ENCODE measurements around the gene OPA3.

DNA sequence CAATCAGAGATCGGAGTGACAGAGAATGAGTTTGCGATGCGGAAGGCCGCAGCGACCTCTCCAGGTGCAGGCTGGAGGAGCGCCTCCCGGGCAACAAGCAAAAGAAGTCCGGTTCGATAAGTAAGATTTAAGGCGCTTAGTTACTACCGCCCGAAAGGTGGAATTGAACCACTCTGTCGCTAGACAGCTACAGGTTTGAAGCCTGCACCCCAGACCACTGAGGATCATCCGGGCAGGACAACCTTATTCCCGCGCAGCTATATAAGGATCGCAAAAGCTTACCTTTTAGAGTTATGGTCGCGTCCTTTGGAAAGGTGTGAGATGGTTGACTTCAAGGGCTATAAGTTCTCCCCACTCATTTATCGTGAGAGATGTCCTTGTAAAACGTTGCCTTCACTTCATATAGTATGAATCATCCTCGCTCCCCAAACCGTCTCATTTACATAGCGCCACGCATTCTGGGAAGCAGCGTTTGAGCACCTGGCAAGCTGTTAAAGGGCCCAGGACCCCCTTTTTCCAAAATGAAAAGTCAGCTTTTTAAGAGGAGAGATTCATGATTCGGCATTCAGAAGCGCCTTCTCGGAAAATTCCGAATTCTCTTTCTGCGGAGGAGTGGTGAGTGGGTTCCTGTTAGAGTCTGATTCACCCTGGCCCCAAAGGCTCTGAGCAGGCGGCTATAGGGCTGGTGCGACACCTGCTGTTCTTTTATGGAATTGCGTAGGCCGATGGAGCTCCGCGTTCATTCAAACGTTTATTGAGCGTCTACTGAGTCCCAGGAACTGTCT, 106.0 kb downstream of the OPA3 start:
- TF ChIP-seq, protein P1, sequence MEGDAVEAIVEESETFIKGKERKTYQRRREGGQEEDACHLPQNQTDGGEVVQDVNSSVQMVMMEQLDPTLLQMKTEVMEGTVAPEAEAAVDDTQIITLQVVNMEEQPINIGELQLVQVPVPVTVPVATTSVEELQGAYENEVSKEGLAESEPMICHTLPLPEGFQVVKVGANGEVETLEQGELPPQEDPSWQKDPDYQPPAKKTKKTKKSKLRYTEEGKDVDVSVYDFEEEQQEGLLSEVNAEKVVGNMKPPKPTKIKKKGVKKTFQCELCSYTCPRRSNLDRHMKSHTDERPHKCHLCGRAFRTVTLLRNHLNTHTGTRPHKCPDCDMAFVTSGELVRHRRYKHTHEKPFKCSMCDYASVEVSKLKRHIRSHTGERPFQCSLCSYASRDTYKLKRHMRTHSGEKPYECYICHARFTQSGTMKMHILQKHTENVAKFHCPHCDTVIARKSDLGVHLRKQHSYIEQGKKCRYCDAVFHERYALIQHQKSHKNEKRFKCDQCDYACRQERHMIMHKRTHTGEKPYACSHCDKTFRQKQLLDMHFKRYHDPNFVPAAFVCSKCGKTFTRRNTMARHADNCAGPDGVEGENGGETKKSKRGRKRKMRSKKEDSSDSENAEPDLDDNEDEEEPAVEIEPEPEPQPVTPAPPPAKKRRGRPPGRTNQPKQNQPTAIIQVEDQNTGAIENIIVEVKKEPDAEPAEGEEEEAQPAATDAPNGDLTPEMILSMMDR (IDR thresholded peaks at IDR 0.05), result peak; percentile 91
- TF ChIP-seq ZFX (IDR thresholded peaks at IDR 0.05; ENCODE audit: borderline replicate concordance), result no peak

All from 22Rv1 (cell line).